NCI-H460 (cell line): ENCODE results near the gene MSRB1. TPM values are rescaled to one million over a fixed set of nuclear protein-coding genes. Genes with fewer than 3 reads are reported as not detected.

Source experiments
- DNase-seq: peaks from one replicate; pipeline ENCODE4 v3.0.0-alpha.2; 2016; ENCODE audit warnings: low read depth; ENCODE audit errors: extremely low read depth
- total RNA-seq: library from RNA; depleted of rRNA; stranded (reverse); fragments of >200 nt; shearing (Covaris generic); gene quantifications from 2 replicates; pipeline ENCODE4 v1.2.3, GENCODE V29; 2014

Gene MSRB1
- total RNA-seq, 1 experiment from 2014 or later: 5.8 TPM

DNA sequence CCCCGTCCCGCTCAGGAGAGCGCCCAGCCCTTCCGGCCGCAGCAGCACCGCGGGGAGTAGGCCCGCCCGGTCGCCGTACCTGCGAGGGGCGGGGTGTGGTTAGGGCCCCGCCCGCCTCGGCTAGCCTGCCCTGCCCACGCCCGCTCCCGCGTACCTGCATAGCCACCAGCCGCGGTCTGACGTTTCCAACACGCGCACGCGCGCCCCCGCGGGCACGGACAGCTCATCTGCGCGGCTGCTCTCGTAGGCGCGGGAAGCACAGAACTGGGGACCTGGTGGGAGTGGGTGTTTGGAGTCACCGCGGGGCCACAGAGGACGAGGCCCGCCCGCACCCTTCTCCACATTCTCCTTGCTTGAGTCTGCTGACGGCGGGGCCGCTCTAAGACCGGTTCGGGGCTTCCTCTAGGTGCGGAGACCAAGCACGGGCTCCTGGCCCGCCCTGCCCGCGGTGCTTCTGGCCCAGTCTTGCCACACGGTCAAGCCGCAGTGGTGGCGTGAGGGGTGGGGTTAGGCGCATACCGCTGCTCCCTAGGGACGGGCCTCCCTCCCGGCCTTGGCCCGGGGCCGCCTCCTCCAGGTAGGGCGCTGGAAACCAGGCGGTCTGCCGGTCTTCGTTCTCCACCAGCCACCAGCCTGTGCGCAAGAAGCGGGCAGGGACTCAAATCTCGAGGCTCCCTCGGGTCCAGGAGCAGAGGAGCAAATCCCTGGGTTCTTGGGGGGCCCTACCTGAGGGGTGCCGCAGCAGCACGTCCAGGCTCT, 36.5 kb upstream of the MSRB1 start:
- DNase-seq: no peak

DNA sequence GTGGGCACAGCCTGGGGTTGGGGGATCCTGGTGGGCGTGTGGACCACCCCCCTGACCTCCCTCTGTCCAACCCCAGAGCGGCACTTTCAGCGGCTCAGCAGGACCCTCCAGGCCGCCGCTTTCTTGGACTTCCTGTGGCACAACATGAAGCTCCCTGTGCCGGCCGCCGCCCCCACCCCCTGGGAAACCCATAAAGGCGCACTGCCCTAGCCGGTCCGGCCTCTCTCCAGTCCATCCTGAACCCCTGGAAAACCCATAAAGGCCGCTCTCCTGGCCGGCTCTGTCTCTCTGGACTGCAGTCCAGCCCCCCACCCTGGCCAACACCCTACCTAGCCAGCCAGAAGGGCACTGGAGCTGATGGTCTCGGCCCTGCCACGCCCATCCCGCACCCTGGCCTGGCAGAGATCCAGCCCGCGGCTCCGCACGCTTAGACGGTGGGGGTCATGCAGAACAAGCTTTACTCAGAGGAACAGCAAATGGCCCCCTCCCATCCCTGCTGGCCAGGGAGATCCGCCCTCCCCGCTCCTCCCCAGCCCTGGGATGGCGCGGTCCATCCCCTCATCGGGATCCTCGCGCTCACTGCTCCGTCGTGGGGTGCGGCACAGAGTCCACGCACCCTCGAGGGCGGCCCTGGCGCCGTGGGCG, 35.6 kb upstream of the MSRB1 start:
- DNase-seq: no peak

DNA sequence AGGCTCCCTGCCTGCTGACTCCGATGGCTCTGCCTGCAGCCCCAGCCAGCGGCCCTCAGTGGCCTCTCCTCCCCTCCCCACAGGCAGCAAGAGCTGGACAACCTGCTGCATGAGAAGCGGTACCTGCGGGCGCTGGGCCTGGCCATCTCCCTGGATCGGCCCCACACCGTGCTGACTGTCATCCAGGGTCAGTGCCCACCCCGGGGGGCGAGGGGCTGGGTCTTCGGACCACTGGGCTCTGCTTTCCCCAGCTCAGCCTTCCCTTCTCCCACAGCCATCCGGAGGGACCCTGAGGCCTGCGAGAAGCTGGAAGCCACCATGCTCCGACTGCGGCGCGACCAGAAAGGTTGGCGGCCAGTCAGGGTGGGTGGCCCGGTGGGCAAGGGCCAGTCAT, 34.9 kb upstream of the MSRB1 start:
- no peak for DNase-seq

DNA sequence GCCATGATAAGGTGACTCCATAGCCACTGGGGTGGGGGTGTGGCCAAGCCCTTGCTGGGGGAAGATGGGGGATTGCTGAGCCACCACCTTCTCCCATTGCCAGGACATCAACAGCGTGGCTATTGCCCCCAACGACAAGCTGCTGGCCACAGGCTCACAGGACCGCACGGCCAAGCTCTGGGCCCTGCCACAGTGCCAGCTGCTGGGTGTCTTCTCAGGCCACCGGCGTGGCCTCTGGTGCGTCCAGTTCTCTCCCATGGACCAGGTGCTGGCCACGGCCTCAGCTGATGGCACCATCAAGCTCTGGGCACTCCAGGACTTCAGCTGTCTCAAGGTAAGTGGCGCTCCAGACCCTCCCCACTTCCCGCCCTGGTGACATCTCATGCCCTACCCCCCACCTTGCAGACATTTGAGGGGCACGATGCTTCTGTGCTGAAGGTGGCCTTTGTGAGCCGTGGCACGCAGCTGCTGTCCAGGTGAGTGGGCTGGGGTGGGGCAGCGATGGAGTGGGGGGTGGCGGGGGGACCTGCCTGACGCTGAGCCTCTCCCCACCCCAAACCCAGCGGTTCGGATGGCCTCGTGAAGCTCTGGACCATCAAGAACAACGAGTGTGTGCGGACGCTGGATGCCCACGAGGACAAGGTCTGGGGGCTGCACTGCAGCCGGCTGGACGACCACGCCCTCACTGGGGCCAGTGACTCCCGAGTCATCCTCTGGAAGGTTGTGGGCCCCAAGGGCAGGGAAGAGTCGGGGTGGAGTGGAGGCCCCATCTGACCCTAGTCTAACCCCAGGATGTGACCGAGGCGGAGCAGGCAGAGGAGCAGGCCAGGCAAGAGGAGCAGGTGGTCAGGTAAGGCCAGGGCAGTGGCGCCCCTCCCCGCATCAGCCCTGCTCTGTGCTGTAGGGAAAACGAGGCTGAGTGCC, 34.2 kb upstream of the MSRB1 start:
- DNase-seq: no peak

DNA sequence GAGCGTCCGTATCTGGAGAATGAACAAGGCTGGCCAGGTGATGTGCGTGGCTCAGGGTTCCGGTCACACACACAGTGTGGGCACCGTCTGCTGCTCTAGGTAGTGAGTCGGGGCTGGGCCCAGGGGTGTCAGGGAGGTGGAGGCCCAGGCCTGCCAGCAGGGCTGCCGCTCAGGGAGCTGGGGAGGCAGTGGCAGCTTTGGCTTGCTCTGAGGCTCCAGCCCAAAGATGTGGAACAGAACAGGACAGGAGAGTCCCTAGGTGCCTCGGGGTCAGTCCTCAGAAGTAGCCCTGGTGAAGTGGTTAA, 33.2 kb upstream of the MSRB1 start:
- DNase-seq: no peak

DNA sequence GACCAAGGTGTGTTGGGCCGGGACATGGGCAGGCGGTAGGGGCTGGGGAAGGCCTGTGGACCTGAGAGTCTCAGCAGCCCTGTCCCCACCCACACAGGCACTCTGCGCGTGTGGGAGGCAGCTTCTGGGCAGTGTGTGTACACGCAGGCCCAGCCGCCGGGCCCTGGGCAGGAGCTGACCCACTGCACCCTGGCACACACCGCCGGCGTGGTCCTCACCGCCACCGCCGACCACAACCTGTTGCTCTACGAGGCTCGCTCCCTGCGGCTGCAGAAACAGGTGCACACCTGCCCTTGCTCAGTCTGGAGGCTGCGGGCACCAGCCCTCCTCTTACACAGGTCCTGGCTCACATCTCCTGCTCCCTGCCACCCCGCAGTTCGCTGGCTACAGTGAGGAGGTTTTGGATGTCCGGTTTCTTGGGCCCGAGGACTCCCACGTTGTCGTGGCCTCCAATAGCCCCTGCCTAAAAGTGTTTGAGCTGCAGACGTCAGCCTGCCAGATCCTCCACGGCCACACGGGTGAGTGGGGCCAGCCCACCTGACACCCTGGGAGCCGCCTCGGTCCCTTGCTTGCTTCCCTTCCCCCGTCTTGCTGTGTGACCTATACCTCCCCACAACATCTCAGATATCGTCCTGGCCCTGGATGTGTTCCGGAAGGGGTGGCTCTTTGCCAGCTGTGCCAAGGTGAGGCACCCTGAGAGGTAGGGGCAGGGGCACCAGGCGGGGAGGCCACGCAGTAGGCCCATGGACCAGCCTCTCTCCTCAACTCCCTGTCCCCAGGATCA, 32.6 kb upstream of the MSRB1 start:
- DNase-seq: no peak

DNA sequence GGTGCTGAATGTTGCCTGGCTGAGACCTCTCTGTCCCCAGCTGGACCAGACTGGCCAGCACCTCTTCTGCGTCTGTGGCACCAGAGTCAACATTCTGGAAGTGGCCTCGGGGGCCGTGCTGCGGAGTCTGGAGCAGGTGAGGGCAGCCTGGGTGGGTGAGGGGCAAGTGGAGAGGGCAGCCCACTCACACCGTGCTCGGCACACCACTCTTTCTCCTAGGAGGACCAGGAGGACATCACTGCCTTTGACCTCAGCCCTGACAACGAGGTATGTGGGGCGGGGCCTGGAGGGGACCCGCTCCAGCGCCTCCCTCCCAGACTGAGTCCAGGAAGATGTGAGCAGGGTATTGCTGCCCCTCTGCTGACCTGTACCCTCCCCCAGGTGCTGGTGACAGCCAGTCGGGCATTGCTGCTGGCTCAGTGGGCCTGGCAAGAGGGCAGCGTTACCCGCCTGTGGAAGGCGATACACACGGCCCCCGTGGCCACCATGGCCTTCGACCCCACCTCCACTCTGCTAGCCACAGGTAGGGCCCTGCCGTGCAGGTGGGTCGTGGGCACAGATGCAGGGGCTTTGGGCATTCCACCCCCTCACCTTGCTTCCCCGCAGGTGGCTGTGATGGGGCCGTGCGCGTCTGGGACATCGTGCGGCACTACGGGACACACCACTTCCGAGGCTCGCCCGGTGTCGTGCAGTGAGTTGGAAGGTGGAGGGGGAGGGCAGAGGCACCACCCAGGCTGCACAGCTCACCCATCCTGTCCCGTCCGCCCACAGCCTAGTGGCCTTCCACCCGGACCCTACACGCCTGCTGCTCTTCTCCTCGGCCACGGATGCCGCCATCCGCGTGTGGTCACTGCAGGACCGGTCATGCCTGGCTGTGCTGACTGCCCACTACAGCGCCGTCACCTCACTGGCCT, 31.4 kb upstream of the MSRB1 start:
- no peak for DNase-seq

DNA sequence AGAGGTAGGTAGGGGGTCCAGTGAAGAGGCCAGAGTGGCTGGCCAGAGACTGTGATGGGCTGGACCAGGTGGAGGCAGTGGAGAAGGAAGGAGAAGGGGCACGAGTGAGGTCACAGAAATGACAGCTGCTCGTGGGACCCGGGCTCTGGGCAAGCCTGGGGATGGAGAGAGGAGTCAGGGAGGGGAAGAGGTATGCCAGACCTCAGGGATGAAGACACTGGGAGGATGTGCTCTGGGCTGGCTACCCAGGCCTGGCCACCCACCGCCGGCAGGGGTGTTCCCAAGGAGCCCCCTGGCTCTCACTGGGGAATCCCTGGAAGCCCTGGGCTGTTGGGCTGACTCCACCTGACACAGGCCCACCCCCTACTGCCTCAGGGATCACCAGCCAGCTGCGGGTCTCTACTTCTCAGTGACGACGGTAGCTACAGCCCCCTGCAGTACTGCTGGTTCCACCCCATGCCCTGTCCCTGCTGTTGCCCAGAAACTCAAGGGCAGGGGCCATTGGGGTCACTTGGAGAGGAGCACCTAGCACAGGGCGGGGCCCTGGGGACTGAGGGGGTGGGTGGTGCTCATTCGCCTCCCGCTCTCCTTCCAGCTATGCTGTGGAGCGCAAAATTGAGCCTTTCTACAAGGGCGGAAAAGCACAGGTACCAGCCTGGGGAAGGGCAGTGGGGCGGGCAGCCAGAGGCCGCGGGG, 30.6 kb upstream of the MSRB1 start:
- DNase-seq: no peak

DNA sequence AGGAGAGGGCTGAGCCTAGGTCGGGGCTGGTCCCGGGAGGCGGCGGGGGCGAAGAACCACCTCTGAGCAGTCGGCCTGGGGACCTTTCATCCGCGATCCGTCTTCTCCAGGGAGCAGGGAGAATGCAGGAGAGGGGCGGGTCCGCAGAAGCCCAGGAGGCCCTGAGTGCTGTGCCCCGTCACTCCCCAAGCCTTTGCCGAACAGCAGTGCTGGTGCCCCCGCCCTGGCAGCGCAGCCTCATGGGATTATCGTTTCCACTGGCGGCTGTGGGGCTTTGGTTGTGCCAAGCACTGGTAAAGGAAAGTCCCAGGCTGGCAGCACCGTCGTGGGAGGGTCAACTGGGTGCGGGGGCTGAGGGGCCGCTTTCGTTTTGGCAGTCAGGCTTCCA, 29.5 kb upstream of the MSRB1 start:
- no peak for DNase-seq

DNA sequence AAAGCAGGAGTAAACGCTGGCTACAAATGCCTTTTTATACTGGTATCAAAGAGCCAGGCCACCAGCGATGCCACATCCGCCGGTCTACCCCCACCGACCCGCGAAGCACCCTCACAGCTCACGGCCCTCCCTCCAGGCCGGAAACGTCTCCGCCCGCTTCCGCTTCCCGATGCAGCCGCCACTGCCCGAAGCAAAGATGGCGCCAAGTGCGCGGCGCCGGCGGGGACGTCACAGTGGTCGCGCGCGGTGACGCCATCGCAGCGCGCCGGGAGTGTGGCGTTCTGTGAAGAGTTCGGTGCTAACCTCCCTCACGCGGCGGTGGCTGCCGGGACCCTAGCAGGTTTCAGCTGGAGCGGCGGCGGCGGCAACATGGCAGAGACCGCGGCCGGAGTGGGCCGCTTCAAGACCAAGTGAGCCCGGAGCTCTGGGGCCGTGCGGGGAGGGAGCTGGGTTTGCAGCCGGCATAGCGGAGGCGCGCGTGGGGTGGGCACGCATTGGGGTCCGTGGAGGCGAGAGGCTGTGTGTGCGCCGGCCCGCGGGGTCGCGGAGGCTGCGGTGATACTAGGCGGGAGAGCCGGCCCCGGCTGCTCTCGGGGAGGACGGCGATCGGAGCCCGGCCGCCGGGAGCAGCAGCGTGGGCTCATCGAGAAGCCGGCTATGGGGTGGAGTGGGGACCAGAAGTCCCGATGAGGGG, 28.9 kb upstream of the MSRB1 start, which contains the start of gene TBL3:
TBL3 (plus strand) TSS at position 258 of the 694 bp plus-strand sequence; CDS start at position 370, 112 bp downstream.
- DNase-seq: peak; percentile 87

DNA sequence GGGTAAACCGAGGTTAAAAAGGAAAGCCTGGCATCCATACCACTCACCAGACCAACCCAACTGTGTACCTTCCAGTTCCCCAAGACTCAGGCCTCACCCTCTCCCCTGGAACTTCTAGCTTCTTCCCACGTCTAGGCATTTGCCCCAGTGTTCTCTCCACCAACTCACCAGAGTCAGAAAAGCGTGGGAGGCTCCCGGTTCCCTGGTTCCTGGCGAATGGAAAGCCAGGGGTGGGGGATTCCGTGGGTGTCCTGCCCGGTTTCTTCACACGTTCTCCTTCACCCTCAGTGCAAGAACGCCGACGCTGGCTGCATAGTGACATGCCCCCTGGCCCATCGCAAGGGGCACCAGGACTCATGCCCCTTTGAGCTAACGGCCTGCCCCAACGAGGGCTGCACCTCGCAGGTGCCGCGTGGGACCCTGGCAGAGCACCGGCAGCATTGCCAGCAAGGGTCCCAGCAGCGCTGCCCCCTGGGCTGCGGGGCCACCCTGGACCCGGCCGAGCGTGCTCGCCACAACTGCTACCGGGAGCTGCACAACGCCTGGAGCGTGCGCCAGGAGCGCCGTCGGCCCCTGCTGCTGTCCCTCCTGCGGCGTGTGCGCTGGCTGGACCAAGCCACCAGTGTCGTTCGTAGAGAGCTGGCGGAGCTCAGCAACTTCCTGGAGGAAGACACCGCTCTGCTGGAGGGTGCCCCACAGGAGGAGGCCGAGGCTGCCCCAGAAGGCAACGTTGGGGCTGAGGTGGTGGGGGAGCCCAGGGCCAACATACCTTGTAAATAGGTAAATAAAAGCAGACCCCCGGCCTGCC, 25.4 kb upstream of the MSRB1 start:
- DNase-seq: no peak

DNA sequence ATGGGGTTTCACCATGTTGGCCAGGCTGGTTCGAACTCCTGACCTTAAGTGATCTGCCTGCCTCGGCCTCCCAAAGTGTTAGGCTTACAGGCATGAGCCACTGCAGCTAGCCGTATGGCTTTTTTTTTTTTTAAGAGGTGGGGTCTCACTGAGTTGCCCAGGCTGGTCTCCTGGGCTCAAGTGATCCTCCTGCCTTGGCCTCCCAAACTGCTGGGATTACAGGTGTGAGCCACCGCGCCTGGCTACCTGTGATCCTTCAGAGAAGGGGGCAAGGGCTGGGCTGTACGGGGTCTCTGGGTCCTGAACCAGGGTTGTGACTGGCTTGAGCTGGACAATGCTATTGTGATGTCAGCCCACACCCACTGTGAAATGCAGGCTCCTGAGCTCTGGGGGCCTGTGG, 23.5 kb upstream of the MSRB1 start, which contains the start of gene RNF151:
RNF151 (plus strand) TSS at position 397 of the 400 bp plus-strand sequence. CDS start 26 bp downstream, outside the sequence.
- DNase-seq: no peak

DNA sequence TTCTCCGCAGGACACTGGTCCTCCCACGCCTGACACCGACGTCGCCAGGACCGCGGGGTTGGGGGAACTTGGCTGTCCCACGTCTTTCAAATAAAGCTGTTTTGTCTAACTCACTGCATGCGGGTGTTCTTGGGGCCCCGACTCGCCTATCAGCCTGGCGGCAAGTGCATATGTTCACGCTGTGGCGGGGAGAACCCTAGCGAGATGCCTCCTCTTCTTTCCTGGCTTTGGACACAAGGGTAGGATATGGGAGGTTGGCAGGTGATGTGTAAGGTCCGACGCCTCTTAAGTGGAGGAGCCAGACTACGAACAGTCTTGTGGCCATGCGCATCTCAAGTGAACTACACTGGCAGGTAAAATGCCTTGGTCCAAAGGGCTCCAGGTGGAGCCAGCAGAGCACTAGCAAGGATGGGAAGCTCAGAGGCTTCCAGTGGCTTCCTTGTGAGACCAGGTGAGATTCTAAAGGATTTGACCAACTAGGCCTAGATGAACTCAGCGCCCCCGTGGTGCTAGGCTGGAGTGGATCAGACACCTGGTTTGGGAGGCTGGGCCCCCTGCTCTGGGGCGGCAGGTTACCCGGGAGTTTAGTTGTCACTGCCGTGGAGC, 22.5 kb upstream of the MSRB1 start:
- no peak for DNase-seq

DNA sequence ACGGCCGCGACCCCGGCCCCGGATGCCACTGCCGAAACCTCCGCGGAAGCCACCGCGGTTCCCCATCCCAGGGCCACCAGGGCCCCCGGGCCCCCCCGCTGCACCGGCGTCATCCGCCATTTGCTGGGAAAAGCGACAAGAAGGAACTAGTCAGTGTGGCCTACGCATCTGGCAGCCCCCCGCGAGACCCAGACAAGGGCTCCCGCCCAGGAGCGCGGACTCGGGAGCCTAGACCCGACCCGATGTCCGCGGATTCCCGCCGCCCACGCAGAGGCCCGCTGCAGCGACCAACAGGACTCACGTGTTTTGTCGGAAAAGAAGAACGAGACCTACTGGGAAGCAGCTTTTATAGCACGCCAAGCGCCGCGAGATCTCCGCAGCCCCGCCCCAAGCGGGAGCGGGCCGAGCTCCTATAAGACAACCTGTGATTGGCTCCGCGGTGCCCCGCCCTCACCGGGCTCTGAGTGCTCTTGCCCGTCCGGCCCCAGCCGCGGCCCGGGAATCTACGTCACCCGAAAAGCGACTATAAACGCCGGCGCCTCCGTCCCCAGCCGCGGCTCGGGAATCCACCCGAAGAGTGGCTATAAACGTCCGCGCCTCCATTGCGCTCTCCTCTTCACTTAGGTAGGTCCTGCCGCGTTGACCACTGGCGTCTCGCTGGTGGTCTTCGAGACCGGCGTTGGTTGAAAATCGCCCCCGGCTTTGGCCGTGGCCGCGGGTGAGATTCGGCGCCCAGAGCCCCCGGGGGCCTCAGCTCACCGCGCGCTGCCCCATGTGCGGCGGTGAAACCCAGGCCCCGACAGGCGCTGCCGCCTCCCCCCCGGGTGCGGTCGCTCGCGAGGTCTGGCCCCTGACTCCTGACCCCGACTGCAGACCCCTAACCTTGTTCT, 21.8 kb upstream of the MSRB1 start, which contains the start of gene RPS2:
RPS2 (minus strand) TSS at position 321 of the 890 bp plus-strand sequence; CDS start at position 120, 201 bp downstream.
- DNase-seq: peak; percentile 98

DNA sequence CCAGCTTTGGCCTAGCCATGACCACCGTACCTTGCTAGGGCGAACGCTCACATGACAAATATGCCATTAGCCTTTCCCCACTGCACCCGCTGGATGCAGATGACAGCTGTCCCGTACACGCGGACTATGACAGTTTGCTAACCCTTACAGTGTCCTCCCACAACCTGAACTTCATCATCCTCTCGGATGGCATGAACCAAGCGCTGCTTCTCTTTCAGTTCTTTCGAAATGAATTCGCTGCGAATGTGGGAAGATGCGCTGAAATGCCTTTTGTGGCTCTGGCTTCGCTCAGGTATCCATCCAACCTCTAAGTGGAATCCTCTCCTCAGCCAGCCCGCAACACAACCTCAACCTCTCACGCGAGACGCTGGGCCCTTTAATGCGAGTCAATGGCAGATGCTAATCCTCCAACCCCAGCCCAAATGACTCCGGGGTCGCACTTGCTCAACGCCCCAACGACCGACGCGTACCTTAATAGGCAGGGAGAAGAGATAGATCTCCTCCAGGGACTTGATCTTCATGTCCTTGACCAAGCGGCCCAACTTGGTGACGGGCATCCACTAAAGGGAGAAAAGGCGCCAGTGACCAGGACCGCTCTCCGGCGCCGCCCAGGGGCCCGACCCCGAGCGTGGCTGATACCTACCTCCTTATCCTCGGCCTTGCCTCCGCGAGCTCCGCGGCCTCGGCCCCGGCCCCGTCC, 21.0 kb upstream of the MSRB1 start:
- DNase-seq: no peak
